ENCODE measurements around the gene TERT.
"Not testable (repeated sequence)": the region's sequence is repeated elsewhere in the genome, so short reads cannot be mapped to it uniquely, and the experiment has no call there.

TERT gene

DNA sequence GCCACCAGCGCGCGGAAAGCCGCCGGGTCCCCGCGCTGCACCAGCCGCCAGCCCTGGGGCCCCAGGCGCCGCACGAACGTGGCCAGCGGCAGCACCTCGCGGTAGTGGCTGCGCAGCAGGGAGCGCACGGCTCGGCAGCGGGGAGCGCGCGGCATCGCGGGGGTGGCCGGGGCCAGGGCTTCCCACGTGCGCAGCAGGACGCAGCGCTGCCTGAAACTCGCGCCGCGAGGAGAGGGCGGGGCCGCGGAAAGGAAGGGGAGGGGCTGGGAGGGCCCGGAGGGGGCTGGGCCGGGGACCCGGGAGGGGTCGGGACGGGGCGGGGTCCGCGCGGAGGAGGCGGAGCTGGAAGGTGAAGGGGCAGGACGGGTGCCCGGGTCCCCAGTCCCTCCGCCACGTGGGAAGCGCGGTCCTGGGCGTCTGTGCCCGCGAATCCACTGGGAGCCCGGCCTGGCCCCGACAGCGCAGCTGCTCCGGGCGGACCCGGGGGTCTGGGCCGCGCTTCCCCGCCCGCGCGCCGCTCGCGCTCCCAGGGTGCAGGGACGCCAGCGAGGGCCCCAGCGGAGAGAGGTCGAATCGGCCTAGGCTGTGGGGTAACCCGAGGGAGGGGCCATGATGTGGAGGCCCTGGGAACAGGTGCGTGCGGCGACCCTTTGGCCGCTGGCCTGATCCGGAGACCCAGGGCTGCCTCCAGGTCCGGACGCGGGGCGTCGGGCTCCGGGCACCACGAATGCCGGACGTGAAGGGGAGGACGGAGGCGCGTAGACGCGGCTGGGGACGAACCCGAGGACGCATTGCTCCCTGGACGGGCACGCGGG, at the start of gene TERT:
TSS of gene TERT (minus strand) at position 234 of the 815 bp plus-strand sequence. CDS start at position 155, 79 bp downstream.
- Histone ChIP-seq H3K27ac (ENCODE audit: low read depth, low read length) (no peak within 1 kb of the TSS), H3K27me3 (ENCODE audit: control insufficient read depth in 1 of 2, insufficient read depth in 2 of 2, low read length in 2 of 2) (peaks cover 0 to 31% of the 10 kb centered on the region in 2 donors), H3K9me3 (ENCODE audit: low read length) (no peaks in the 10 kb centered on the region), H3K4me3 (ENCODE audit: low read depth in 1 of 2, low read length in 2 of 2) (no peak within 1 kb of the TSS), H3K9ac (ENCODE audit: low read length) (no peak within 1 kb of the TSS), H3K36me3 (ENCODE audit: insufficient read depth, low read length) (no peaks in the 10 kb centered on the region), H3K4me1 (ENCODE audit: insufficient read depth, low read length) (no peaks in the 10 kb centered on the region)

DNA sequence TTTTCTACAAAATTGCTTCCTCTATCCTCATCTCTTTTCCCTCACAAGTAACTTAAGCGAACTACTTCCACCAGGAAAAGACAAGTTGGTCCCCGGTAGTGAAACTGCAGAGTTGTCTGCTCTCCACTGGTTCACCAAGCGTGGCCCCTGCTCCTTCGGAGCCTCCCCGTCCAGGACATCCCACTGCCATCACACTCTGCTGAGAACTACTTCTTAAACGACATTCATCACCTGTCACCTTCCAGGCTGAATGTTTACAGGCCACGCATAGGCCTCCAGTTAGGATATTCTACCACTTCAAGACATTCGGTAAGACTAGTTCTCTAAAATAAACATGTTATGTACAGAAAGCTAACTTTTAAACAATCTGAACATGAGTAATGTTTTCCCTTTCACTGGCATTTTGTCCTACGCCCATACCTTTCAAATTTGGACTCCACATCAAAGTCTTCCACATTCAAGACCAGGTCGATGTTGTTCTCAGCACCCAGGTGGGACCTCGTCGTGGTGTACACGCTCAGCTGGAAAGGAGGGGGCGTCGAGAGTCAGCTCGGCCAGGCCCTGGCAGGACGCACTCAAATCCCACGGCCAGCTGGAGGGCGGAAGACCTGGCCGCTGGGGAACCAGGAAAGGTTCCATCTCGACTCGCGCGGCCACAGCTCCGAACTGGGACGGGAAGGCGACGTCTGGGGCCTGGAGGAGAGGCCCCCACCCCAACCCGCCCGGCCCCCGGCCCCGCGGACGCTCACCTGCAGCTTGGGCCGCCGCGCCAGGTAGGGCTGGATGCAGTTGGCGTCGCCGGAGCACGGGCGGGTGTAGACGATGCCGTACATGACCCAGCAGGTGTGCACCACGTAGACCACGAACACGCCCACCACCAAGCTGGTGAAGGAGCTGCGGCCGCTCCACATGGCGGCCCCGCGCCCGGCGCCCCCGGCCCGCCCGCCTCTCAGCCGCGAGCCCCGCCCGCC, 49.3 kb upstream of the TERT start:
- Histone ChIP-seq H3K4me3 (ENCODE audit: low read depth in 1 of 2, low read length in 2 of 2) (peak overlapping the region; percentile 50 to 62), H3K4me1 (ENCODE audit: insufficient read depth, low read length) (peaks cover 22% of the 10 kb centered on the region), H3K36me3 (ENCODE audit: insufficient read depth, low read length) (peaks cover 24% of the 10 kb centered on the region), H3K27ac (ENCODE audit: low read depth, low read length) (peak overlapping the region; percentile 44), H3K9me3 (ENCODE audit: low read length) (no peaks in the 10 kb centered on the region), H3K27me3 (ENCODE audit: control insufficient read depth in 1 of 2, insufficient read depth in 2 of 2, low read length in 2 of 2) (no peaks in the 10 kb centered on the region), H3K9ac (ENCODE audit: low read length) (peak overlapping the region; percentile 15)

DNA sequence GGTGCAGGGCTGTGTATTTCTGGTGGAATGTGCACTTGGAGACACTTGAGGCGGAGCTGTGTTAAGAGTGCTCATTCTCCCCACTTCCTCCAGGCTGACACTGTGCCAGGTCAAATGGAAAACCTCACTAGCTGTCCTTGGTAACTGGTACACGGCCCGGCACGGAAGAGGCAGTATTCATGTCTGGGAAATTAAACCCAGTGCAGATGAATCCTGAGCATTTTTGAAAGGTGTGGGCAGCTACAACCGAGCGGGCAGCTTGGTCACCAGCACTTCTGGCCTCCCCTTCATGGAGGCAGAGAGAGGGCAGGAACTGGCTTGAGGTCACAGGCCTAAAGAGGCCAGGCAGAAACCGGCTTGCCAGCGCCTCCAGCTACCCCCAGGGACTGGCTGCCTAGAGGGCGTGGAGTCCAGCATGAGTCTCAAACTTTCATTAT, 48.5 kb upstream of the TERT start:
- no peak overlapping the region for H3K27ac ChIP-seq (ENCODE audit: low read depth, low read length)
- H3K27me3 ChIP-seq (ENCODE audit: control insufficient read depth in 1 of 2, insufficient read depth in 2 of 2, low read length in 2 of 2): no peaks in the 10 kb centered on the region
- peaks cover 22% of the 10 kb centered on the region for H3K4me1 ChIP-seq (ENCODE audit: insufficient read depth, low read length)
- H3K36me3 ChIP-seq (ENCODE audit: insufficient read depth, low read length): peaks cover 26% of the 10 kb centered on the region
- no peak overlapping the region for H3K4me3 ChIP-seq (ENCODE audit: low read depth in 1 of 2, low read length in 2 of 2)
- H3K9ac ChIP-seq (ENCODE audit: low read length): no peak overlapping the region
- no peaks in the 10 kb centered on the region for H3K9me3 ChIP-seq (ENCODE audit: low read length)

DNA sequence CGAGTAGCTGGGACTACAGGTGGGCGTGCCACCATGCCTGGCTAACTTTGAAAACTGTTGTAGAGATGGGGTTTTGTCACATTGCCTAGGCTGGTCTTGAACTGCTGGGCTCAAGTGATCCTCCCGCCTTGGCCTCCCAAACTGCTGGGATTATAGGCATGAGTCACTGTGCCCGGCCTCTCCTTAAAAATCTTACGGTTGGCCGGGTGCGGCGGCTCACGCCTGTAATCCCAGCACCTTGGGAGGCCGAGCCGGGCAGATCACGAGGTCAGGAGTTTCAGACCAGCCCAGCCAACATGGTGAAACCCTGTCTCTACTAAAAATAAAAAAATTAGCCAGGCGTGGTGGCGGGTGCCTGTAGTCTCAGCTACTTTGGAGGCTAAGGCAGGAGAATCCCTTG, 47.8 kb upstream of the TERT start:
- H3K27ac ChIP-seq (ENCODE audit: low read depth, low read length); H3K9me3 ChIP-seq (ENCODE audit: low read length); H3K4me3 ChIP-seq (ENCODE audit: low read depth in 1 of 2, low read length in 2 of 2); H3K9ac ChIP-seq (ENCODE audit: low read length); H3K27me3 ChIP-seq (ENCODE audit: control insufficient read depth in 1 of 2, insufficient read depth in 2 of 2, low read length in 2 of 2): not testable (repeated sequence)
- H3K36me3 ChIP-seq (ENCODE audit: insufficient read depth, low read length): peaks cover 32% of the 10 kb centered on the region
- H3K4me1 ChIP-seq (ENCODE audit: insufficient read depth, low read length): peaks cover 22% of the 10 kb centered on the region

DNA sequence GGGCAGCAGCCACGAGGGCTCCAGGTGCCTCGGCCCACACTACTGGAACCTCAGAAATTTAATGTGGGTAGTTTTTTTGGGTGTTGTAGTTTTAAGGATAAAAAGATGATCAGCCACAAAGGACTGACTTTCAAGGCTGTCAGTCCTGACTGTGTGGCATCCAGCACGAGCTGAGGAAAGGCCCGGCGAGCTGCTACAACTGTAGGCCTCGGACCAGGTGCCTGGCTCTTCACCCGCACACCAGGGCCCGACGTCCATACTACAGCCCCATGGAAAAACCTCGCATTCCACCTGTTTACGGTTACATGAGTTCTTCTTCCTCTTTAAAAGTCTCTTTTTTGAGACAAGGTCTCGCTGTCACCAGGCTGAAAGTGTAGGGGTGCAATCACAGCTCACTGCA, 47.4 kb upstream of the TERT start:
- H3K4me1 ChIP-seq (ENCODE audit: insufficient read depth, low read length): peaks cover 22% of the 10 kb centered on the region
- H3K36me3 ChIP-seq (ENCODE audit: insufficient read depth, low read length): peaks cover 35% of the 10 kb centered on the region
- no peak overlapping the region for H3K9ac ChIP-seq (ENCODE audit: low read length)
- H3K27me3 ChIP-seq (ENCODE audit: control insufficient read depth in 1 of 2, insufficient read depth in 2 of 2, low read length in 2 of 2): no peaks in the 10 kb centered on the region
- H3K4me3 ChIP-seq (ENCODE audit: low read depth in 1 of 2, low read length in 2 of 2): no peak overlapping the region
- no peak overlapping the region for H3K27ac ChIP-seq (ENCODE audit: low read depth, low read length)
- no peaks in the 10 kb centered on the region for H3K9me3 ChIP-seq (ENCODE audit: low read length)

DNA sequence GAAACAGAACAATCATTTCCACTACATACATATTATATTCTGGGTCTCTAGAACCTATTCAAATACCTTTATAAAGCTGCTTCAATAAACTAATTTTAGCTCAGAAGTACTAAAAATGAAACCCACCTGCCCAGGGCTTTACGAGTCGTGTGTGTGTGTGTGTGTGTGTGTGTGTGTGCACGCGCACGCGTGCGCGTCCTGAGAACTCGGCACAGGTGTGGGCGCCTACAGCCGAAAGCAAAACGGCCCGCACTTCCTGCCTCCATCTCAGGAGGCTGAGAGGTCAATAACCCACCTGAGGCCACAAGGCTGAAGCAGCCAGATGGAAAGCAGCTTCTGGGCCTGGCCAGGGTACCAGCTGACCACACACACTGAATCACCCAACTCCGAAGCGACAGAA, 47.0 kb upstream of the TERT start:
- H3K4me1 ChIP-seq (ENCODE audit: insufficient read depth, low read length): peaks cover 22% of the 10 kb centered on the region
- H3K9me3 ChIP-seq (ENCODE audit: low read length): no peaks in the 10 kb centered on the region
- no peak overlapping the region for H3K4me3 ChIP-seq (ENCODE audit: low read depth in 1 of 2, low read length in 2 of 2)
- no peaks in the 10 kb centered on the region for H3K27me3 ChIP-seq (ENCODE audit: control insufficient read depth in 1 of 2, insufficient read depth in 2 of 2, low read length in 2 of 2)
- H3K27ac ChIP-seq (ENCODE audit: low read depth, low read length): no peak overlapping the region
- H3K36me3 ChIP-seq (ENCODE audit: insufficient read depth, low read length): peaks cover 35% of the 10 kb centered on the region
- H3K9ac ChIP-seq (ENCODE audit: low read length): no peak overlapping the region

DNA sequence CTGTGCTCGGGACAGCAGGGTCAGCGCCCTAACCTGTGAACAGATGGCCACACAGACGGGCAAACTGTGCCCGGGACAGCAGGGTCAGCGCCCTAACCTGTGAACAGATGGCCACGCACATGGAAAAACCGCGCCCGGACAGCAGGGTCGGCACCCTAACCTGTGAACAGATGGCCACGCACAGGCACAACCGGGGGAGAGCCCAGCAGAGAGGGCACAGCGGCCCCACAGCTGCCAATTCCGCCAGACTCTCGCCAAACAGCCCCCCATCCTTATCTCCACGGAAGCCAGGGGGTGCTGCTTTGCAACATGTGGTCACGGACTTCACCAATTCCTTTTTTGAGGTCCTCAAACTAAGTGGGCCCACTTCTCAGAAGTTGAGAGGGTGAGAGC, 44.9 kb upstream of the TERT start:
- peaks cover 51% of the 10 kb centered on the region for H3K36me3 ChIP-seq (ENCODE audit: insufficient read depth, low read length)
- not testable (repeated sequence) for H3K27me3 ChIP-seq (ENCODE audit: control insufficient read depth in 1 of 2, insufficient read depth in 2 of 2, low read length in 2 of 2); H3K9me3 ChIP-seq (ENCODE audit: low read length); H3K4me3 ChIP-seq (ENCODE audit: low read depth in 1 of 2, low read length in 2 of 2); H3K27ac ChIP-seq (ENCODE audit: low read depth, low read length); H3K9ac ChIP-seq (ENCODE audit: low read length)
- peaks cover 11% of the 10 kb centered on the region for H3K4me1 ChIP-seq (ENCODE audit: insufficient read depth, low read length)

DNA sequence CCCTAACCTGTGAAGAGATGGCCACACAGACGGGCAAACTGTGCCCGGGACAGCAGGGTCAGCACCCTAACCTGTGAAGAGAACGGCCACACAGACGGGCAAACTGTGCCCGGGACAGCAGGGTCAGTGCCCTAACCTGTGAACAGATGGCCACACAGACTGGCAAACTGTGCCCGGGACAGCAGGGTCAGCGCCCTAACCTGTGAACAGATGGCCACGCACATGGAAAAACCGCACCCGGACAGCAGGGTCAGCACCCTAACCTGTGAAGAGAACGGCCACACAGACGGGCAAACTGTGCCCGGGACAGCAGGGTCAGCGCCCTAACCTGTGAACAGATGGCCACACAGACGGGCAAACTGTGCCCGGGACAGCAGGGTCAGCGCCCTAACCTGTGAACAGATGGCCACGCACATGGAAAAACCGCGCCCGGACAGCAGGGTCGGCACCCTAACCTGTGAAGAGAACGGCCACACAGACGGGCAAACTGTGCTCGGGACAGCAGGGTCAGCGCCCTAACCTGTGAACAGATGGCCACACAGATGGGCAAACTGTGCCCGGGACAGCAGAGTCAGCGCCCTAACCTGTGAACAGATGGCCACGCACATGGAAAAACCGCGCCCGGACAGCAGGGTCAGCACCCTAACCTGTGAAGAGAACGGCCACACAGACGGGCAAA, 44.4 kb upstream of the TERT start:
- H3K27ac ChIP-seq (ENCODE audit: low read depth, low read length); H3K9me3 ChIP-seq (ENCODE audit: low read length); H3K9ac ChIP-seq (ENCODE audit: low read length); H3K27me3 ChIP-seq (ENCODE audit: control insufficient read depth in 1 of 2, insufficient read depth in 2 of 2, low read length in 2 of 2); H3K4me3 ChIP-seq (ENCODE audit: low read depth in 1 of 2, low read length in 2 of 2): not testable (repeated sequence)
- Histone ChIP-seq H3K36me3 (ENCODE audit: insufficient read depth, low read length) (peaks cover 56% of the 10 kb centered on the region), H3K4me1 (ENCODE audit: insufficient read depth, low read length) (peaks cover 11% of the 10 kb centered on the region)

DNA sequence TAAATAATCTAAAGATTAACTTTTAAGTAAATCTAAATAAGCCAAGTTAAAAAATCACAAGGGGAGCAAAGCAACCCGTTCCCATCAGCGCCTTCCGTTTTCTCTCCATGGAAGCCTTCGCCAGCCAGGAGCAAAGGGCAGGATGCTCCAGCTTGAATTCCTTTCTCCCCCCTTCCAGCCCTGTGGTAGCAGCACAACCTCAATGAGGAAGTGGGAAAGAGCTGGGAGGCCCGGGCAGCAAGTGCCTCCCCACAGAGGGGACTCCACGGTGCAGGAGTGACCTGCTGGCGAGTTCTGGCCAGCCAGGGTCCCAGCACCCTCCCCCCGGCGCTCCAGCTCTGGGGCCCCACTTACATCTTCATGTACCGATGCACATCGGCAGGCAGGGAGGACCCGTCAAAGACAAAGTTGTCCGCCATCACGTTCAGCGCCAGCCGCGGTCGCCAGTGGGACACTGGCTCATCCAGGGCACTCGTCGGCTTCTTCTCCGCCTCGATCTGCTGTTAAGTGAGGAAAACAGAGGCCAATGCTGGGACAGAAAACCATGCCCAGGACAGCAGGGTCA, 43.7 kb upstream of the TERT start:
- Histone ChIP-seq H3K4me1 (ENCODE audit: insufficient read depth, low read length) (peaks cover 4% of the 10 kb centered on the region), H3K27me3 (ENCODE audit: control insufficient read depth in 1 of 2, insufficient read depth in 2 of 2, low read length in 2 of 2) (no peaks in the 10 kb centered on the region), H3K9me3 (ENCODE audit: low read length) (no peaks in the 10 kb centered on the region), H3K36me3 (ENCODE audit: insufficient read depth, low read length) (peaks cover 63% of the 10 kb centered on the region), H3K9ac (ENCODE audit: low read length) (no peak overlapping the region), H3K4me3 (ENCODE audit: low read depth in 1 of 2, low read length in 2 of 2) (no peak overlapping the region), H3K27ac (ENCODE audit: low read depth, low read length) (no peak overlapping the region)

DNA sequence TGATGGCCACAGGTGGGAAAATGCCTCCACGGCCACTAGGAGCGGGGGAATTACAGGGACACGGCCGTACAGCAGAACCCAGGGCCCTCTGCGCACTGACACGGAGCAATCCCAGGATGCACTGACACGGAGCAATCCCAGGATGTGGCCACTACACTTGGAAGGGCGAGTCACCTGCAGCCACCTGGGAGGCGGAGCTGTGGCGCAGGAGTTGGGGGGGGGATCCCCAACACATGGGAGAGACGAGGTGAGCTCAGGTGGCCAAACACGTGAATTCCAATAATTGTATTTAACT, 43.3 kb upstream of the TERT start:
- peaks cover 65% of the 10 kb centered on the region for H3K36me3 ChIP-seq (ENCODE audit: insufficient read depth, low read length)

More for the DNA sequence above, 43.3 kb upstream of the TERT start:
- Histone ChIP-seq H3K9ac (ENCODE audit: low read length) (no peak overlapping the region), H3K9me3 (ENCODE audit: low read length) (no peaks in the 10 kb centered on the region), H3K4me3 (ENCODE audit: low read depth in 1 of 2, low read length in 2 of 2) (no peak overlapping the region), H3K27ac (ENCODE audit: low read depth, low read length) (no peak overlapping the region), H3K27me3 (ENCODE audit: control insufficient read depth in 1 of 2, insufficient read depth in 2 of 2, low read length in 2 of 2) (no peaks in the 10 kb centered on the region), H3K4me1 (ENCODE audit: insufficient read depth, low read length) (no peaks in the 10 kb centered on the region)

Measured in muscle layer of colon (tissue), 2 donors.